Measurements from ENCODE around the gene C17orf100.

Gene C17orf100

GRCh38 chr17:6667516-6667915 is 16.0 kb downstream of the C17orf100 start:
- Histone ChIP-seq H3K9me3 (ENCODE audit: insufficient read depth, low read length) (no peaks in the 10 kb centered on the region), H3K27ac (ENCODE audit: low read depth, low read length) (no peak overlapping the region), H3K4me3 (ENCODE audit: insufficient read depth, low read length, poor library complexity, severe bottlenecking) (no peak overlapping the region), H2AFZ (ENCODE audit: low read depth, low read length, severe bottlenecking) (no peak overlapping the region), H3F3A (ENCODE audit: insufficient read depth) (no peaks in the 10 kb centered on the region), H3K36me3 (ENCODE audit: low read length) (no peaks in the 10 kb centered on the region), H3K9me2 (replicated peaks; ENCODE audit: insufficient read depth, low read length) (no peaks in the 10 kb centered on the region), H3K9ac (ENCODE audit: low read length) (no peak overlapping the region), H3K4me2 (ENCODE audit: low read depth, low read length, poor library complexity, severe bottlenecking) (no peak overlapping the region), H4K20me1 (ENCODE audit: low read depth, low read length) (no peaks in the 10 kb centered on the region), H3K27me3 (ENCODE audit: low read length) (no peaks in the 10 kb centered on the region), H3K79me2 (ENCODE audit: insufficient read depth, low read length) (no peaks in the 10 kb centered on the region)
- TF ChIP-seq EZH2phosphoT487 (conservative IDR thresholded peaks at IDR 0.05; ENCODE audit: low read length) = no peak
- no peak for TF ChIP-seq CTCF (IDR thresholded peaks at IDR 0.05; ENCODE audit: insufficient read depth, low read length, poor library complexity, severe bottlenecking)

- Histone ChIP-seq H3K27ac (ENCODE audit: low read depth, low read length) (no peak overlapping the region), H3K9me2 (replicated peaks; ENCODE audit: insufficient read depth, low read length) (no peaks in the 10 kb centered on the region), H2AFZ (ENCODE audit: low read depth, low read length, severe bottlenecking) (no peak overlapping the region), H3K9me3 (ENCODE audit: insufficient read depth, low read length) (no peaks in the 10 kb centered on the region), H3K79me2 (ENCODE audit: insufficient read depth, low read length) (no peaks in the 10 kb centered on the region), H3K4me2 (ENCODE audit: low read depth, low read length, poor library complexity, severe bottlenecking) (no peak overlapping the region), H3F3A (ENCODE audit: insufficient read depth) (no peaks in the 10 kb centered on the region), H3K4me3 (ENCODE audit: insufficient read depth, low read length, poor library complexity, severe bottlenecking) (no peak overlapping the region), H3K27me3 (ENCODE audit: low read length) (no peaks in the 10 kb centered on the region), H3K9ac (ENCODE audit: low read length) (no peak overlapping the region), H3K36me3 (ENCODE audit: low read length) (no peaks in the 10 kb centered on the region), H4K20me1 (ENCODE audit: low read depth, low read length) (no peaks in the 10 kb centered on the region)
- TF ChIP-seq CTCF (IDR thresholded peaks at IDR 0.05; ENCODE audit: insufficient read depth, low read length, poor library complexity, severe bottlenecking) (no peak), EZH2phosphoT487 (conservative IDR thresholded peaks at IDR 0.05; ENCODE audit: low read length) (no peak)
Measured at GRCh38 chr17:6668219-6668618, 16.7 kb downstream of the C17orf100 start.

- Histone ChIP-seq H3K9me3 (ENCODE audit: insufficient read depth, low read length) (no peaks in the 10 kb centered on the region), H3K9me2 (replicated peaks; ENCODE audit: insufficient read depth, low read length) (no peaks in the 10 kb centered on the region), H3K79me2 (ENCODE audit: insufficient read depth, low read length) (no peaks in the 10 kb centered on the region), H3K36me3 (ENCODE audit: low read length) (no peaks in the 10 kb centered on the region), H3K9ac (ENCODE audit: low read length) (no peak overlapping the region), H3K27me3 (ENCODE audit: low read length) (no peaks in the 10 kb centered on the region), H3K27ac (ENCODE audit: low read depth, low read length) (no peak overlapping the region), H3K4me2 (ENCODE audit: low read depth, low read length, poor library complexity, severe bottlenecking) (no peak overlapping the region), H2AFZ (ENCODE audit: low read depth, low read length, severe bottlenecking) (no peak overlapping the region), H4K20me1 (ENCODE audit: low read depth, low read length) (no peaks in the 10 kb centered on the region), H3F3A (ENCODE audit: insufficient read depth) (no peaks in the 10 kb centered on the region), H3K4me3 (ENCODE audit: insufficient read depth, low read length, poor library complexity, severe bottlenecking) (no peak overlapping the region)
- TF ChIP-seq EZH2phosphoT487 (conservative IDR thresholded peaks at IDR 0.05; ENCODE audit: low read length) (no peak), CTCF (IDR thresholded peaks at IDR 0.05; ENCODE audit: insufficient read depth, low read length, poor library complexity, severe bottlenecking) (no peak)
Measured at GRCh38 chr17:6668727-6669425, 17.3 kb downstream of the C17orf100 start.
